Measurements from ENCODE around the gene ELN.

ELN gene

GRCh38 chr7:74084722-74085578 is 57.0 kb downstream of the ELN start:
- in situ Hi-C loops (cut with MboI; ENCODE audit: low sequenced_read_pairs) = no loop called here

- in situ Hi-C loops (cut with MboI; ENCODE audit: low sequenced_read_pairs) = no loop called here
Observed at GRCh38 chr7:74087791-74088453, 59.9 kb downstream of the ELN start.

GRCh38 chr7:74092321-74092963 is 64.5 kb downstream of the ELN start:
- in situ Hi-C loops (cut with MboI; ENCODE audit: low sequenced_read_pairs) = no loop called here

- in situ Hi-C loops (cut with MboI; ENCODE audit: low sequenced_read_pairs) = no loop called here
Observed at GRCh38 chr7:74092964-74093471, 65.0 kb downstream of the ELN start.

GRCh38 chr7:74093671-74094223 is 65.8 kb downstream of the ELN start:
- in situ Hi-C loops (cut with MboI; ENCODE audit: low sequenced_read_pairs) = no loop called here

GRCh38 chr7:74094224-74095101 is 66.5 kb downstream of the ELN start:
- in situ Hi-C loops (cut with MboI; ENCODE audit: low sequenced_read_pairs) = no loop called here

- in situ Hi-C loops (cut with MboI; ENCODE audit: low sequenced_read_pairs) = no loop called here
Observed at GRCh38 chr7:74095135-74095534, 67.2 kb downstream of the ELN start.

GRCh38 chr7:74097937-74098614 is 70.1 kb downstream of the ELN start:
- in situ Hi-C loops (cut with MboI; ENCODE audit: low sequenced_read_pairs) = no loop called here

- in situ Hi-C loops (cut with MboI; ENCODE audit: low sequenced_read_pairs) = no loop called here
Observed at GRCh38 chr7:74099031-74099430, 71.1 kb downstream of the ELN start.

- in situ Hi-C loops (cut with MboI; ENCODE audit: low sequenced_read_pairs) = no loop called here
Observed at GRCh38 chr7:74101061-74101681, 73.2 kb downstream of the ELN start.

- in situ Hi-C loops (cut with MboI; ENCODE audit: low sequenced_read_pairs) = no loop called here
Observed at GRCh38 chr7:74103219-74103772, 75.3 kb downstream of the ELN start.

GRCh38 chr7:74104702-74105101 is 76.7 kb downstream of the ELN start:
- in situ Hi-C loops (cut with MboI; ENCODE audit: low sequenced_read_pairs) = no loop called here

GRCh38 chr7:74105992-74106391 is 78.0 kb downstream of the ELN start:
- in situ Hi-C loops (cut with MboI; ENCODE audit: low sequenced_read_pairs) = no loop called here

GRCh38 chr7:74106846-74107245 is 78.9 kb downstream of the ELN start:
- in situ Hi-C loops (cut with MboI; ENCODE audit: low sequenced_read_pairs) = no loop called here

- in situ Hi-C loops (cut with MboI; ENCODE audit: low sequenced_read_pairs) = no loop called here
Observed at GRCh38 chr7:74115326-74115725, 87.4 kb downstream of the ELN start.

GRCh38 chr7:74116356-74116755 is 88.4 kb downstream of the ELN start:
- in situ Hi-C loops (cut with MboI; ENCODE audit: low sequenced_read_pairs) = no loop called here
